Activated CD8-positive, alpha-beta memory T cell treated with anti-CD3 and anti-CD28 coated beads for 1 hour (primary cell): Measurements from ENCODE around the gene KDM6A.
"Not testable (repeated sequence)": the region's sequence is repeated elsewhere in the genome, so short reads cannot be mapped to it uniquely, and the experiment has no call there.

ENCODE experiments used
- DNase-seq, 2 donors: peaks; one replicate each; pipeline ENCODE4 v3.0.0-alpha.2; 2020; ENCODE audit warnings: low read depth in 1 of 2; ENCODE audit errors: extremely low read depth in 1 of 2

KDM6A gene

GRCh38 chrX:44872821-44873414, at the start of gene KDM6A:
Gene KDM6A, plus strand, starts transcription at chrX:44873188. Its CDS starts 364 bp downstream, at chrX:44873552.
- peak; percentile 90 to 92 for DNase-seq

DNA sequence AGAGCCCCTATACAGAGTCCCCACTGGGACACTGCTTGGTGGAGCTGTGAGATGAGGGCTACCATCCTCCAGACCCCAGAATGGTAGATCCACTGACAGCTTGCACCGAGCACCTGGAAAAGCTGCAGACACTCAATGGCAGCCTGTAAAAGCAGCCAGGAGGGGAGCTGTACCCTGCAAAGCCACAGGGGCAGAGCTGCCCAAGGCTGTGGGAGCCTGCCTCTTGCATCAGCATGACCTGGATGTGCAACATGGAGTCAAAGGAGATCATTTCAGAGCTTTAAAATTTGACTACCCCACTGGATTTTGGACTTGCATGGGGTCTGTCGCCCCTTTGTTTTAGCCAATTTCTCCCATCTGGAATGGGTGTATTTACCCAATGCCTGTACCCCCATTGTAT, 49.8 kb upstream of the KDM6A start:
- not testable (repeated sequence) for DNase-seq

- DNase-seq, result no peak
These were observed 44.9 kb upstream of the KDM6A start for GRCh38 chrX:44828008-44828605.

GRCh38 chrX:44829832-44830231, 43.2 kb upstream of the KDM6A start:
- no peak for DNase-seq

DNA sequence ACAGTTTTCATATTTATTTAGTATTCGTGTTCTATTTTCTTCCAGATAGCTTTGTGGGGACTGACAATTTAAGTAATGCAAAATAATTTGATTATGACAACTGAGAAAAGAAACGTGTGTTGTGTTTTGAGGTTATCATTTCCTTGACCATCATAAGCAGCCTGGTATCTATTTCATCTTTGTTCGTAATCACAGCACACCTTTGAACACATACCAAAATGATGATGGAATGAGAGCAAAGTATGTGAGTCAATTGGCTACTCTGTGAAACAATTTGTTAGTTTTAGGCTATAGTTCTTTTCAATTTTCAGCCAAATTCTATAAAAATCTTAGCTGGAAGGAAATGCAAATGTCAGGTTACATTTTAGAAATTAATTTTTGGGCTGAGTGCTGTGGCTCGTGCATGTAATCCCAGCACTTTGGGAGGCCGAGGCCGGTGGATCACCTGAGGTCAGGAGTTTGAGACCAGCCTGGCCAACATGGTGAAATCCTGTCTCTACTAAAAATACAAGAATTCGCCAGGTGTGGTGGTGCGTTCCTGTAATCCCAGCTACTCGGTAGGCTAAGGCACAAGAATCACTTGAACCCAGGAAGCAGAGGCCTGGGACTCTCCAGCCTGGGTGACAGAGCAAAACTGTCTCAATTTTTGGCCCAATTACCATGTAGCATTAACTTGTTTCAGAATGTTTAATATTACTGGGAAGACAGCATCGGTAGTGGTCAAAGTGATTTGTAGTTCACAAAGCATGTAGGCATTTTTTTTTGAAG, 30.3 kb upstream of the KDM6A start:
- DNase-seq, result no peak

- DNase-seq, result no peak
These were observed 29.7 kb upstream of the KDM6A start for GRCh38 chrX:44843318-44843702.

- no peak for DNase-seq
These were observed 29.2 kb upstream of the KDM6A start, which contains the start of gene DUSP21 for GRCh38 chrX:44843753-44844152. Gene DUSP21, plus strand, starts transcription at chrX:44844021. Its CDS starts 112 bp downstream, at chrX:44844133.

DNA sequence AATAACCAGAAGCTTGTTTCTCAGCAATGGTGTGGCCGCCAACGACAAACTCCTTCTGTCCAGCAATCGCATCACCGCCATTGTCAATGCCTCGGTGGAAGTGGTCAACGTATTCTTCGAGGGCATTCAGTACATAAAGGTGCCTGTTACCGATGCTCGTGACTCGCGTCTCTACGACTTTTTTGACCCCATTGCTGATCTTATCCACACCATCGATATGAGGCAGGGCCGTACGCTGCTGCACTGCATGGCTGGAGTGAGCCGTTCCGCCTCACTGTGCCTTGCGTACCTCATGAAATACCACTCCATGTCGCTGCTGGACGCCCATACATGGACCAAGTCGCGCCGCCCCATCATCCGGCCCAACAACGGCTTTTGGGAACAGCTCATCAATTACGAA, 28.8 kb upstream of the KDM6A start:
- DNase-seq, result no peak

- not testable (repeated sequence) for DNase-seq
These were observed 22.1 kb upstream of the KDM6A start for GRCh38 chrX:44850891-44851290.

DNA sequence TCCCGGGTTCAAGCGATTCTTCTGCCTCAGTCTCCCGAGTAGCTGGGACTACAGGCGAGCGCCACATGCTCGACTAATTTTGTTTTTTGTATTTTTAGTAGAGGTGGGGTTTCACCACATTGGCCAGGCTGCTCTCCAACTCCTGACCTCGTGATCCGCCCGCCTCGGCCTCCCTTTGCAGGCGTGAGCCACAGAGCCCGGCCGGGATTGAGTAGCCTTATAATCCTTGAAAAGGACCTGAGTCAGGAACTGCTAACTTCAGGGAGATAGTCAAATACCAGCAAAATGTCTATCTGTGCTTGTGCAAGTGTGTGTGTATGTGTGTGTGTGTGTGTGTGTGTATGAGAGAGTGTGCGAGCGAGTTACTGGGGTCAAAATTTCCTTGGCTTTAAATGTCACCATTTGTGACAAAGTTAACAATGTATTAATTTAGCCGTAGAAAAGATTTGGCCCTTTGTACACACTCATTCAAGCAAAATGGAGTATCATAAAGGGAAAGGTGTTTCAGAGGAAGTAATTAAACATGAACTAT, 1.8 kb upstream of the KDM6A start:
- no peak for DNase-seq

GRCh38 chrX:44871931-44872820, 812 bp upstream of the KDM6A start:
- peak; percentile 5 to 10 for DNase-seq

DNA sequence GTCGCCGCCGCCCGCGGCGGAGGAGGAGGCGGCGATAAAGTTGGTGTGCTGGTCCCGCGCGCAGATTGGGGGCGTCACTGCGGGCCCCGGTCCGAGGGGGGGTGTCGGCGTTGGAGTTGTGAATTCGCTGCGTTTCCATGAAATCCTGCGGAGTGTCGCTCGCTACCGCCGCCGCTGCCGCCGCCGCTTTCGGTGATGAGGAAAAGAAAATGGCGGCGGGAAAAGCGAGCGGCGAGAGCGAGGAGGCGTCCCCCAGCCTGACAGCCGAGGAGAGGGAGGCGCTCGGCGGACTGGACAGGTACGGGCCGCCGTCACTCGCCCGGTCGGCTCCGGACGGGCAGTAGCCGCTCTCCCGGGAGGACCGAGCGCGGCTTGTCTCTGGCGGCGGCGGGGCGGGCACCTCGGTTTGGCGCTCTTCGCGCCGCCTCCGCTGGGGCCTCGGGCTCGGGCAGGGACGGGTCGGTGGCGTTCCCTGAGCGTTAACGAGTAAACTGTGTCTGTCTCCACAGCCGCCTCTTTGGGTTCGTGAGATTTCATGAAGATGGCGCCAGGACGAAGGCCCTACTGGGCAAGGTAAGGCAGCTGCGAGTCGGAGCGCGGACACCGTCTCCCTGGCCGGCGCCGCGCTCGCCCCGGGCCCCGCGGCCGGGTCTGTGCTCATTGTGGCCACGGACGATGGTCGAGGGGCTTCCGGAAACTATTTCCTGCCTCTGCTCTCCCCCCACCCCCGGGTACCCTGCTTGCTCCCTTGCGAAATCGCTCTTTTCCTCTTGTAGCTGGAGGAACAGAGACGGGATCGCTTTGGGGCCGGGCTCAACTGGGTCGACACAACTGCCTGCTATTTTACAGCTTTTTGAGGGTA, 658 bp downstream of the KDM6A start:
- peak; percentile 17 to 23 for DNase-seq

DNA sequence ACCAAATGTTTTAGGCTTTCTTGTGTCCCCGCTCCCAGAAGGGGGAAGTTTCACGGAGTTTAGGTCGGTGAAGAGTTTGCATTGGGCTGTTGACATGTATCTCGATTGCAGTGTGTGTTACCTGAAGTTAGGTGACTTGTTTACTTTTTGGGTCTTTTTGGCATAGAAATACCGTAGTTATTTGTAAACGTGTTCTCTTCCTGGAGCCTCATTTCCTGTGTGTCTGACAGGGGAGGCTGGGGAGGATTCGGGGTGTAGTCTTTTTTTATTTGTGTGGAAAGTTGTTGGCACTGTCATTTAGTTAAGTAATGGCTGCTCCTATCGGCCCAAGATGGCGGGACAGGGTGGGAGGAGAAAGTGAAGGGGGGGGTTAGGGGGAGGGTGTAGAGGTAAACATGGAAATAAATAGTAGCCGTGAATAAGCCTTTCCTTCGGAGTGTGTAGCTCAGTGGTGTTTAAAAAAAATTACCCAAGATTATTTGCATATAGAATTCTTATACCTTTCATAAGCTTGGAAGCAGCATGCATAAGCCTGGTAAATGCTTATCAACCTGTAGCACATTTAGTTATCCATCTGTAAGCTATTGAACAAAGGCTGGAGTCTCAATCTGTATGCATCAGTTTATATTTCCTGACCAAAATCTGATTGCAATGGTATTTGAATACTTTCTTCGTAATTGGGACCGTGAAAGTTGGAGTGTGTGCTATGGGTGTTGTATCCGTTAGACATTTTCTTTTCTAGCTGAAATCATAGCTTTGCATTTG, 1.6 kb downstream of the KDM6A start:
- DNase-seq, result peak; percentile 14 to 19

DNA sequence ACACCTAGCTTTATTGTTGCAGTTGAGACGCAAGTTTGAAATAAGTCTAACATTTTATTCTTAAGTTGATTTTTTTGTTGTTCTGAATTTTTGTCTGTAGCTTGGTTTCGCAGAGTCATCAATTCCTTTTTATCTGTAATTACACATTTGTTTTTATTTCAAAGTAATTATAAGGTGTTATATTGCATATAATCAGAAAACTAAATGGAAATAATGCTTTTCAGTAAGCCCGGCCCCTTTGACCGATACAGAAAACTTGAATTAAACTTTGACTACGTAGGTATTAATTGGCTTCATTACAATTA, 2.1 kb downstream of the KDM6A start:
- DNase-seq, result no peak

DNA sequence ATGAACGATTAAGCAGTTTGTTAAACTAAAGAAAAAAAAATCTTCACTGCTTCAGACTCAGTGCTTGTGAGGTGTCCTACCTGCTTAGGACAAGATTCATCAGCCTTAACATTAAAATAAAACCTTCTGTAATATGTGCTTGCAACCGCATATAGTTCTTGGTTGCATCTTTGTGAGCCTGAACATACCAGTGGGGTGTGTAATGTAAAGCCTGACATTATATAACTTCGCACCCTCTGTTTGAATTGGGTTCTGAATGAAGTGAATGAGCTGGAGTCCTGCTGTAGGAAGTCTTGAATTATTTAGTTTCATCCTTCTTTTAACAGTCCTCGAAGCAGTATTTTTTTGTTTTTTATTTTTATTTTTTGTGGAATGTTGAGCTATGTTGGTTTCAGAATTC, 3.1 kb downstream of the KDM6A start:
- no peak for DNase-seq

DNA sequence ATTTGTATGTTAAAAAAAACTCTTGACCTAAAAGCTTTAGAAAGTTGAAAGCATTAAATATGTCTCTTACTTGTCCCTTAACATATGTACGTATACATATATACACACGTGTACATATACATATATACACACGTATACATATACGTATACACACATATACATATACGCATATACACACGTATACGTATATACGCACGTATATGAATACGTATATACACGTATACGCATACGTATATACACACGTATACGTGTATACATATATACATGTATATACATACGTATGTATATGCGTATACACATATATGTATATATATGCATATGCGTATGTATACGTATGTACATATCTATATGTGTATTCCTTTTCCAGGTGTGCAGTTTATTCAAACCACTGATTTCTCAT, 3.8 kb downstream of the KDM6A start:
- no peak for DNase-seq

GRCh38 chrX:44878780-44879179, 5.8 kb downstream of the KDM6A start:
- no peak for DNase-seq

DNA sequence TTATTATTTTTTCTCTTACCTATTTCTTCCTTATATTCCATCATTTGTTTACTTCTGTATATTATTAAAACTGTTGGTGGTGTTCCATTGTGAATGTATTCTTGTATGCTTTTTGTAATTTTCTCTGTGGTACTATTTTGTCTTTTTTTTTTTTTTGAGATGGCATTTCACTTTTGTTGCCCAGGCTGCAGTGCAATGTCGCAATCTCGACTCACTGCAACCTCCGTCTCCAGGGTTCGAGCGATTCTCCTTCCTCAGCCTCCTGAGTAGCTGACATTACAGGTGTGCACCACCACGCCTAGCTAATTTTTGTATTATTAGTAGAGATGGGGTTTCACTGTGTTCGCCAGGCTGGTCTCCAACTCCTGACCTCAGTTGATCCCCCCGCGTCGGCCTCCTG, 8.6 kb downstream of the KDM6A start:
- DNase-seq, result no peak

GRCh38 chrX:44882635-44883034, 9.6 kb downstream of the KDM6A start:
- no peak for DNase-seq
